ENCODE data around the gene TAB2. TPM values are rescaled to one million over a fixed set of nuclear protein-coding genes. Genes with fewer than 3 reads are reported as not detected.

The TAB2 gene
- polyA plus RNA-seq (2011; rRNA removed) (49.0 and 49.6 TPM in 2 replicates), polyA plus RNA-seq (2017; fragmentation: RNase III; extraction: RNeasy Plus Mini Kit Qiagen cat#74134 plus additional on column Dnase treatment) (23.0 to 25.0 TPM (median 23.1 TPM) in 3 replicates), polyA minus RNA-seq (2011; rRNA and poly(A)+ RNA removed) (30.8 and 31.9 TPM in 2 replicates)
- 10.7 and 13.9 TPM in 2 replicates for polyA plus RNA-seq (2012; cell fraction: cytosol; rRNA removed)
- polyA plus RNA-seq (2012; cell fraction: nucleus; rRNA removed), result 3.6 and 5.0 TPM in 2 replicates

GRCh38 chr6:149317644-149318571 lies at the start of gene TAB2:
TSS of gene TAB2 (plus strand) at chr6:149317712. CDS start at chr6:149369998, 52,286 bp downstream.
- ATAC-seq, result peak; percentile 57 to 60
- POLR2A ChIA-PET, result interaction anchor here (0.6 to 2.4 kb wide), 8 partner anchors 14 to 286 kb away, joined by 3 to 20 read pairs (median 3); no protein-coding TSS in a partner anchor
- no peak for FAIRE-seq
- peak within 1 kb of the TSS; percentile 92 for H3K4me3 ChIP-seq
- DNase-seq (ENCODE audit: low read depth in 1 of 2, low spot score in 1 of 2), result peak in 1 of 2 experiments; percentile 18
- H3K4me1 ChIP-seq, result peaks cover 37% of the 10 kb centered on the region
- H3K9me3 ChIP-seq, result no peaks in the 10 kb centered on the region
- peak within 1 kb of the TSS; percentile 98 to 100 for H3K27ac ChIP-seq
- 7% methylated on average over 2 of the region's 92 CpGs for WGBS (ENCODE audit: missing lambda C conversion rate)
- CTCF ChIA-PET, result interaction anchor here (1.5 to 1.7 kb wide), 2 partner anchors 17 to 114 kb away, joined by 3 to 6 read pairs; no protein-coding TSS in a partner anchor
- H3K4me2 ChIP-seq, result peak within 1 kb of the TSS; percentile 83
- TF ChIP-seq JUN (IDR thresholded peaks at IDR 0.05) (peak; percentile 8 to 52; a peak in 3 of 5 replicates), HDAC2 (IDR thresholded peaks at IDR 0.05) (no peak)

GRCh38 chr6:149268146-149268545 lies 49.4 kb upstream of the TAB2 start:
- DNase-seq (ENCODE audit: low read depth in 1 of 2, low spot score in 1 of 2), result no peak
- H3K9me3 ChIP-seq, result no peaks in the 10 kb centered on the region
- CTCF ChIA-PET, result interaction anchor here (0.6 to 1.0 kb wide), 2 partner anchors 14 to 667 kb away, joined by 4 to 7 read pairs; no protein-coding TSS in a partner anchor
- TF ChIP-seq NR3C1 (IDR thresholded peaks at IDR 0.05) (no peak), RFX5 (IDR thresholded peaks at IDR 0.05) (no peak), ZNF302 (CRISPR knock-in tag; IDR thresholded peaks at IDR 0.05) (no peak), EHF (CRISPR knock-in tag; IDR thresholded peaks at IDR 0.05) (no peak)
- ATAC-seq, result no peak
- FAIRE-seq, result no peak
- POLR2A ChIA-PET, result no interaction called here
- no peak overlapping the region for H3K4me3 ChIP-seq
- H3K4me2 ChIP-seq, result no peak overlapping the region
- 65% methylated on average over 5 of the region's 5 CpGs for WGBS (ENCODE audit: missing lambda C conversion rate)
- H3K27ac ChIP-seq, result no peak overlapping the region
- H3K4me1 ChIP-seq, result no peaks in the 10 kb centered on the region

GRCh38 chr6:149268768-149269167 lies 48.7 kb upstream of the TAB2 start:
- POLR2A ChIA-PET, result no interaction called here

More at GRCh38 chr6:149268768-149269167, 48.7 kb upstream of the TAB2 start:
- FAIRE-seq, result no peak
- TF ChIP-seq GATA3 (IDR thresholded peaks at IDR 0.05; ENCODE audit: borderline replicate concordance), result no peak
- TF ChIP-seq MYC (IDR thresholded peaks at IDR 0.05; ENCODE audit: borderline replicate concordance, low read length), result no peak
- no peak for TF ChIP-seq CTCF (IDR thresholded peaks at IDR 0.05)
- TF ChIP-seq SMC3 (IDR thresholded peaks at IDR 0.05), result no peak
- no peak for TF ChIP-seq EHF (CRISPR knock-in tag; IDR thresholded peaks at IDR 0.05)
- TF ChIP-seq BHLHE40 (IDR thresholded peaks at IDR 0.05; ENCODE audit: low read depth, low read length), result no peak
- TF ChIP-seq MAX (IDR thresholded peaks at IDR 0.05), result no peak
- TF ChIP-seq REST (IDR thresholded peaks at IDR 0.05), result no peak
- no peak for TF ChIP-seq PHF8 (IDR thresholded peaks at IDR 0.05; ENCODE audit: borderline replicate concordance, low read depth)
- no peak for TF ChIP-seq ZFP36 (IDR thresholded peaks at IDR 0.05; ENCODE audit: borderline replicate concordance, partially characterized antibody)
- TF ChIP-seq PBX3 (IDR thresholded peaks at IDR 0.05), result no peak
- DNase-seq (ENCODE audit: low read depth in 1 of 2, low spot score in 1 of 2), result no peak
- no peak overlapping the region for H3K4me3 ChIP-seq
- no peaks in the 10 kb centered on the region for H3K4me1 ChIP-seq
- no peak overlapping the region for H3K27ac ChIP-seq
- H3K4me2 ChIP-seq, result no peak overlapping the region
- H3K9me3 ChIP-seq, result no peaks in the 10 kb centered on the region
- 13% methylated on average over 1 of the region's 1 CpG for WGBS (ENCODE audit: missing lambda C conversion rate)
- ATAC-seq, result no peak
- CTCF ChIA-PET, result interaction anchor here (0.6 to 1.0 kb wide), 2 partner anchors 13 to 668 kb away, joined by 4 to 7 read pairs; no protein-coding TSS in a partner anchor
